Stimulated activated CD4-positive, alpha-beta T cell treated with anti-CD3 and anti-CD28 coated beads, Interleukin-2, amount 100 ng/mL, for 4 hours (primary cell): ENCODE data around the gene INPP4B.

Source experiments
- DNase-seq: peaks from one replicate; pipeline ENCODE4 v3.0.0-alpha.2; 2020; ENCODE audit warnings: low read depth

Gene INPP4B

DNA sequence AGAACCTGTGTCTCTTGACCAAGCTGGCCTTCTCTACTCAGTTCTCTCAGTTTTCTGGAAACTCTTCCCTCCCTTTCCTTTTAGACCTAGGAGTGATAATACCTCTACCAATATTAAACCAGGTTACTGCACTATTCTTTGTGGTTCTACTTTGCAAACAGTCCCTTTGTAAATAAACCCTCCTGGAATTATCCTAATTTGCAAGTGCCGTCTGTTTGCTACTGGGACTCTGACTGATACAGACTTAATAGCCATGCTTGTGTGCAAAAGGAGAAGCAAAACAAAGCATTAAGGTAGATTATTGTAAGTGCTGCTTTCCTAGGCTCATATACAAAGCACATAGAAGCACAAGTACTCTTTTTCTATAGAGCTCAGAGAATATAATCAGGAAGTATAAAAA is 507.0 kb downstream of the INPP4B start:
- no peak for DNase-seq

DNA sequence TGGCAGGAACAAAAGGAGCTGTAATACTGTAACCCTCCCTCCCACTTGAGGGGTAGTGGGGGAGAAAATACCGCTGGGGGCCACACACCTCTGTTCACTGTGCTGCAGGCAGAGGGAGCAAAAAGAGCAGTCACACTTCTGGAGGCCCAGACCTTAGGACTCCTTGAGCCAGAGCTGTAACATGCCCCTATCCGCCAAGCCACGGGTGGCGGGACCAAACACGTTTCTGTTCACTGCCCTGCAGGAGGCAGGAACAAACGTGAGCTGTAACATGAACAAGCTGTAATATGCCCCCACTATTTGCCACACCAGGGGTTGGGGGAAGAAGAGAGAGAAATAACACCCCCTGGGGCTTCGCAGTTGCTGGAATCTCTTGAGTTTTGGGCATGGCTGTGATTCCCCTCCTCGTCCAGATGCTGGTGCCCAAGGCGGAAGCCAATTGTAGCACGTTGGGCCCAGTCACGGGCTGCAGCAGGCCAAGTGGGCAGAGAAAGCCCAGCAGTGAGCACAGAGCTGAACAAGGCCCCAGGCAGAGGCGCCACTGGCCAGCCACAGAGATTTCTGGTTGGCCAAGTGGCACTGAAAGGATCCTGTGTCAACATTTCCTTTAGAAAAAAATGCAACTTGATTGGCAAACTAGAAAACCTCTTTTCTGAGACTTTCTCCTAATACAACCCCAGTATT is 509.7 kb downstream of the INPP4B start:
- DNase-seq: no peak

DNA sequence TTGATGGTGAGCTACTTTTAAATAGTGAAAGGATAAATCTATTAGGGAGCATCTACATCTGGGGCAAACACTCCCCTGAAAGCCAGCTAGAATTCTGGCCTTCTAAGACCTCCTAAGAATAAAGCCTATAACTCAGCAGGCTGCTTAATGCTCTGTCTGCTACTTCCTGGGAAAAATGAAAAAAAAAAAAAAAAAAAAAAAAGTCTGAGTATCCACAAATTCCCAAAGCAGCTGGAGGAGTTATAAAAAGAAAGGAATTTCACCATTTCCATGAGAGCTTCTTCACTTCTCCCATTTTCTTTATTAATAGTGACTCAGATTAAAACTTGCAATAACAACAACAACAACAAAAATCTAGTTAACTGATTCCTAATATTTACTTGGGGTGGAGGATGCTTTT is 511.2 kb downstream of the INPP4B start:
- DNase-seq: no peak

DNA sequence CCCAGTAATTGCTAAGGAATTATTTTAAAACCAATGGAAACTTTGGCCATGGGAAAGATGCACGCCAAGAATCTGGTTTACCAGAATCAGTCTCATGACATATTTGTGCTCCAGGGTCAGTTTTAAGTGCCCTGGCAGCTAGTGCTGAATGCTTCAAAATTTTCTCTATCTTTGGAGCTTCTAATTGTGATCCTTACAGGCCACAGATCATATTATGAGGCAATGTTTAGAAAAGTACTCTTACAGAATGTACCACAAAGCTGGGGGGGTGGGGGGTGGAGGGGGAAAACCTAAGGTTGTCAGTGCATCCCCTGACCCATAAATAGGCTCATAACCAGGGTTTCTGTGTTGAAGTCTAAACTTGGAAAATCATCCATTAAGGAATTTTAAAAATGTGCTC is 514.5 kb downstream of the INPP4B start:
- no peak for DNase-seq

DNA sequence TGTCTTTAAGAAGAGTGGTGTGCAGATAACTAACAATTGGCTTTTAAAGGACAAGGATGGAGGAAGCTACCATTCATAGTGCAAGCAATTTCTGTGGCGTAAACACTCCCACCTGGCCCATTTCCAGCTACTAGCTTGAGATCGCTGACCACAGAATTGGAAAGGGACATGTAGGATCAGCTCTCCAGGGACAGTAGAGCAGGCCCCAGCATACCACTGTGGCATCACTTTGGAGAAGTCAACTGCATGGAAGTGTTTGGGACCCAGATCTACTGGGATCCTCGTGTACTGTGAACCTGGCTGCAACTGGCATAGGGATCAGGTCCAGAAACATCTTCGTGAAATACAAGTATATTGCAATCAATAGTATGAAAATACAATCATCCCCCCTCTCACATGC is 515.0 kb downstream of the INPP4B start:
- DNase-seq: no peak

DNA sequence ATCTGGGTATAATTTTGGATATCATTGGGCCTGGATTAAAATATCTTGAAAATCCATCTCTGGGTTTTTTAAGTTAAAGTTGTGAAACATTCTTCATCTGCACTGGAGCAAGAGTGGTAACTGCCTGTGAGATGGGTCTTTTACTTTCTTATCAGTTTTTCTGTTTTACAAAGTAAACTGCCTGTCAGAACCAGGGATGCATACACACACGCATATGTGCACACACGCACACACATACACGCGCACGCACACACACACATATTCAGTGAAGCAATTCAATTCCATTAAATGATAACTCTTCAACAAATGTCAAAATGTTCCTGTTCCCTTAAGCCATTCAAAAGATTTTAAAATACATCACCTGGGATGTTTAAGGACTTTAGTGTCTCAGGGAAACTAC is 515.8 kb downstream of the INPP4B start:
- no peak for DNase-seq

DNA sequence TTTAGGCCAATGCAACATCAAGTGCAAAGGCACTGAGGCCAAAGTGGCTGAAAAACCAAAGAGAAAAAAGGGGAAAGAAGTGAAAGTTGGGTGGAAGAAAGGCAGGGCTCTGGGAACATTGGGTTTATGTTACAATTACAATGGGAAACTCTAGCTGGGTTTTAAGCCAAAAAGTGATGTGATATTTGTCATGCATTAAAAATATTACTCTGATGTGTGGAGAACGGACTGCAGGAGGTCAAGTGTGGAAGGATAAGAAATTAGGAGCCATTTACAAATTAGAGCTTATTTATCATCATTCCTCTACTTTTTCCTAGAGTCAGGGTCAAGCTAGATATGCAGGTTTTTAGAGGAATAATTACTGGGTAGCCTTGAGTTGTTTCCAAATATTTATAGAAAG is 516.8 kb downstream of the INPP4B start:
- DNase-seq: no peak

DNA sequence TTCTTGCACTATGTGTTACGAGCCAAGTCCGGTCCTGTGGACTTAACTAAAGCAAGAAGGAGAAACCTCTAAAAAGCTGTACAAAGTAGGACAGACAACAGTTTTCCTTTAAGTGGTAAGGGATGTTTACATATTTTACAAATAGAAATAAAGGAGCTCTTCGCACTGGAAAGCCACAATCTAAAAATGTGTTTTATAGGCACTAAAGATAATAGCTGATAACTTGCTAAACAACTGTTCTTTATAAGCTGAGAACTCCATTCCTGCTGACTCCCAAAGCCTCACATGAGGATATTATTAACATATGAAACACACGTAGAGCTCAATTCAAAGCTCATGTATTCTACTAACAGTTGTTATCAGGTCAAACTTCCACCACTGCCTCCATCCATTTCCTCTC is 519.9 kb downstream of the INPP4B start:
- DNase-seq: no peak

DNA sequence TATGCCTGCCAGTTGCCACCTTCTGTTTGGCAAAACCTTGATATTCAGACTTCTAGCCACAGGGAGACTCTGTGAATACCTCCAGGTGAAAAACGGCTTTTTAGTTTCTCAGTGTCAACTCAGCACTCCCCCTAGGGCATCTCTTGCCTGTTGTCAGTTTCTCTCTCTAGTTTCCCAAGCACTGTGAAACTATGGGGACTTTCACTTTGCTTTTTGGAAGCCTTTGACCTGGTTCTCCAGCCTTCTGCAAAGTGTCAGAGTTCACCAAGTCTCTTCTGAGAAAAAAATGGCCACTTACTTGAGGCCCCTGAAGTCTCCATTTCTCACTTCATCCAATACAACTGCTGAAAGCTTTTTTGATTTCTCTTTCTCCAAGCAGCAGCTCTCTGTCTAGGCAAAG is 521.5 kb downstream of the INPP4B start:
- no peak for DNase-seq

DNA sequence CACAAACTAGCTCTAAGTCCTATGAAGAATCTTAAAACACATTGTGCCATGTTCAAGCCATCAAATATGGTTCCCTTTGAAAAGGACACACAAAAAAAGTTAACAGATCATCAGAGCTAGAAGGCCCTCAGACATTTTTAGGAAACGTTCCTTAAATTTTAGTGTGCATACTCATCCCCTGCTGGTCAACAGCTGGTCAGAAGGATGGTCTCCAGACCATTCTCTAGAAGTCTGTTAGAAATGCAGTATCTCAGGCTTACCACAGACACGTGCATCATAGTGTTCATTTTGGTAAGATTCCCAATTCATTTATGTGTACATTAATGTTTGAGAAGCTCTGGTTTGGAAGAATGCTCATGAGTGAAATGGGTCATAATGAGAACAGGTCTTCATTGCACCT is 523.1 kb downstream of the INPP4B start:
- no peak for DNase-seq

DNA sequence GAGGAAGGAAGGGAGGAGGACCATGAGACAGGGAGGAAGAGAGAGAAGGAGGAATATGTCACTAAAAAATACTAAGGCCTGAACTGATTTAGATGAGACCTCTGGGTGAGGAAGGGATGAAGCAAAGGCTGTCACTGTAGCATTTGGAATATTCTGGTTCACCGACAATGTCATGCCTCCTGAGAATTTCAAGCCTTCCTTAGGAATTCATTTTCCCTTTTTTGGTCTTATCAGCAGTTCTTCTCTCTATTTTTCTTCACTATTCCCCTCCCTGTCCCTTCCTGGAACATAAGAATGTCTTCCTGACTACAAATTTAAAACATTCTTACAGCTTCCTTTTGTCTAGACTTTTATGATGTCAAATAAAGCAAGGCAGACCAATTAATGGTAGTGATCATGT is 527.8 kb downstream of the INPP4B start:
- no peak for DNase-seq

DNA sequence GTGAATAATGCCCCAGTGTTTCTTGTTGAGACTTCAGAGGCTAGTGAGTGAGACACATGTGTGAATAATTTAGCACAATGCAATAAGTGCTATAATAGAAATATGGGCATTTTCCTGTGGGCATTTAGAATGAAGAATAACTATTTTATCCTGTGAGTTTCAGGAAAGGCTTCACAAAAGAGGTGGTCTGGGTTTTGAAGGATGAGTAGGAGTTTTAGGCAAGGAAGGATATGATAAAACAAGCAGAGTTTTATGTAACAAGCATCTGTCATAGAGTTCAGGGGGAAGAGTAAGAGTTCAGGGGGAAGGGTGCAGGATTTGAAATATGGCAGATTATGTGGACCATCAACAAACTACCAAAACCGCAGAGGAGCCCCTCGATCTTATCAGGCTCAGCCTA is 529.2 kb downstream of the INPP4B start:
- DNase-seq: no peak

DNA sequence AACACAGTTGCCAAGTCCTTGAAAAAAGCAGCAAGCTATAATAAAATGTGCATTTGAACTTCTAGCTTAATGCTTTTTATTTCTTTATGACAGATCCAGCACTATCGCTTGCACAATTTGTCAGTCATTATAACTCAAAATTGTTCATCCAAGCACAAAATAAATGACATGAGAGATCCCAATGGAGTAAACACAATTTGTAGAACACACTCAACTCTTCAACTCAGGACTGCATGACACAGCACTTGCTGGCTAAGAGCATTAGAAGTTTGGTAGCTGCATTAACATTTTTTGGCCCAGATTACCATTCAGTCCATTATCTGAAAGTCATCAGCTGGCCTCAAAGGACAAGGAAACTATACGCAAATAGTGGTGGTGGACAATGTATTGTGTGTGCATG is 530.1 kb downstream of the INPP4B start:
- DNase-seq: no peak

DNA sequence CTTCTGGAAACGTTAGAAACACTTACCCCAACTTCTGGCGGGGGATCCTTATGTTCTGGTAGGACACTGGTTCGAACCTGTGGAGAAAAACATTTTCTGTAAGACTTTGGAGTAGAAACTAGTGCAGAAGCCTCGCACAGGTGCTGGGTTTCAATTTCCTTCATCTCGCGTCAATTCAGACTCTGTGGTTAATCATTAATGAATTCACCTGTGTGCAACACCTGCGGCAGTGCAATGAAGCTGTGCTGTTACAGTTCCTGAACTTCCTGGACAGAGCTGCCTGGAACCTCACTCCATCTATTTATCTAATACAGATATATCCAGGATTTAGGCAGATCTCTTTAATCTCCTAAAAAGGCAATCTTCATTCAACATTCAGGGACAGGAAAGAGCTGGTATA is 531.4 kb downstream of the INPP4B start:
- no peak for DNase-seq

DNA sequence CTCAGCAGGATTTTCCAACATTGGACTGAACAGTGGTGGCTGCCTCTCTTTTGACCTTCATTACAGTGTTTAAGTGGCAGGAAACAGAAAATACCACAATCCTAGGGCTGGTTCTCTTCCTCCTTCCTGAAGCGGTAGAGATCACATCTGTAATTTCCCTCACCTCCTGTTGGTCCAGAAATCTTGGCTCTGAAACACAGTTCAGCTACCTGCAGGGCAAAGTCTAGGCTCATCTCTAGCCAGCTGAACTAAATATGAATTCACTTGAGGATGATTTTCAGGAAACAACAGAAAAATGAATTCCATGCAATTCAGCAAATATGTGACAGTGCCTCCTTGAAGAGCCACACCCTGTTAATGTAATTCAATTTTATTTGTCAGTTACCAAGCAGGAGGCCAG is 531.9 kb downstream of the INPP4B start:
- no peak for DNase-seq

DNA sequence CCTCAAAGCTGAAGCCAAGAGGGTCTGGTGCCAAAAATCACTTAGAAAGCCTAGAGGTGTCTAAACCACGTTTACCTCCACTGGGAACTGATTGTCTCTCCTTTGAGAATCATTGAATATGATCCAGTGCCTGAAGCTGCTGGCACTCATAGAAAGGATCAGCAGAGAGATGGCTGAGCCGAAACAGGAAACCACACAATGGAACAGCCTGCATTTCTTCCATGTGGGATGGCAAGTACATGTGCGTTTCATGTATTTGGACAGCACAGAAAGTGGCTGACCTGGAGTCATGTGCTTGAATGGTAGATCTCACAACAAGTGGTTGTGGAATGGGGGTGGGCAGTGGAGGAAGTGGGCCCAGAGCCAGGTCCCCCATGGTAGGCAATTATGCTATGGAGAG is 533.7 kb downstream of the INPP4B start:
- no peak for DNase-seq

DNA sequence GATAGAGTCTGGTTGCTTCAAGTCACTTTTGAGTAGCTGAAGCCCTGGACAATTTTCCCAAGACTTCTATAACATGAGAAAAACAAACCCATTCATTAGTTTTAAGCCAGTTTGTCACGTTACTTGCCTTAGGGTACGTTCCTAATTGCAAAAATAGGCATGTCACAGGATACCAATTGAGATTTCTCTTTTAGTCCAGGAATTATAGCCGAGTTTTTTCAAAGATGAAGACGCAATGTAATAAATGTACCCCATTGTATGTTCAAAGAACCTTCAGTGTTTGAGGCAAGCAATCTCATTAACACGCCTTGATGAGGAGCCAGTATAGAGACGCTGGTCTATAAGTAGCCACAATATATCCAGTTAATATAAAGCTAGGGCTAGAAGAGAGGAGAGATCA is 534.2 kb downstream of the INPP4B start:
- no peak for DNase-seq

DNA sequence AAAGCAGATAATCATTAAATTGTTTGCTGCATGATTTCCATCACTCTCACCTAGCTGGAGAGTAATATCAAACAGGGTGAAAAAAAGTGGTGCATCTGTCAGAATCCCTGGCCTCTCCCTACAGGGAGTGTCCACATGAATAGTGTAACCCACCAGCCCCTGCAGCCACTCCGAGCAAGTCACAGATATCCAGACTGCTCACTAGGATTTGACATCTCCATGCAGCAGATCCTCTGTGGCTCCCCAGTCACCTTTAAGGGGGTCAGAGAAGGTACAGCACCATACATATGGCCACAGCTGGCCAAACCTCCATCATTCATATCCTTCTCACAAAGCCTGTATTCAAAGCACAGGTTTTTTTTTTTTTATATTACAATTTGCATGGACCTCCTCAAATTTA is 536.3 kb downstream of the INPP4B start:
- no peak for DNase-seq

DNA sequence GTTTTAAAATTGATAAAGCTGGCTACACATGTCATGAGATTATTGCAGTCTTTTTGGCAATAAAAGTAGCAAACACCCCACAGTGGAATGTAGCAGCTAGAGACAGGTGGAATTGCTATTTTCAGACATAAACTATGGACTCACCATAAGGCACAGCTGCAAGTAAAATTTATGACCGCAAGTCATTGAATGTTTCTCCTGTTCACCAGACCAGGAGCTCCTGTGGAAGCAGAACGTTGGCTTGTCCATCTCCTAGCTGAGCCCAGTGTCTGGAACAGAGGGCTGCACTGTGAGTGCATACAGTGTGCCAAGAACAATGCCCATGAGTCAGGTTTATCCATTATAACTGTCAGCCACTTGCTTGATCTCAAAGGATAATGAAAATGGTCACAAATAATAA is 538.2 kb downstream of the INPP4B start:
- no peak for DNase-seq

DNA sequence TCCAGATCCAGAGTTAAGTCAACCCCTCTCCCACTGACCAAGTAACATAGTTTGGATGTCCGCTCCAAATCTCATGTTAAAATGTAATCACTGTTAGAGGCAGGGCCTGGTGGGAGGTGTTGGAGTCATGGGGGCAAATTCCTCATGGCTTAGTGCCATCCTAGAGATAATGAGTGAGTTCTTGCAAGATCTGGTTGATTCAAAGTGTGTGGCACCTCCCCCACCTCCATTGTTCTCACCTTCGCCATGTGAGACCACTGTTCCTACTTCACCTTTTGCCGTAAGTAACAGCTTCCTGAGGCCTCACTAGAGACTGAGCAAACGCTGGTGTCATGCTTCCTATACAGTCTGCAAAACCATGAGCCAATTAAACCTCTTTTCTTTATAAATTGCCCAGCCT is 548.8 kb downstream of the INPP4B start:
- no peak for DNase-seq

DNA sequence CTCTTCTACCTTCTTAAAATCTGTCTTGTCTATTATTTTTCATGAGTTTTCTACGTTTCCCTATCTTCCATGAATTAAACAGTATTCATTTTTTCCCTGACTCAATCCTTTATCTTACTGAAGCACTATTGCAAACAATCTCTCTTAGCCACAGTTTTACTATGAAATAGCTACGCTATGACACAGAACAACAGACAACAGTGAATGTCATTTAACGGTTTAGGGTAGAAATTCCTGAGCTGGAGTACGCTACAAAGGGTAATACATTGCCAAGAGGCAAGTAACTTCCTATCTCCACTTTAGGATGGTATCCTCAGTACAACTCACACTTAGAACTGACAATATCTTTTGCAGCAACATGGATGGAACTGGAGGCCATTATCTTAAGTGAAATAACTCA is 552.6 kb downstream of the INPP4B start:
- no peak for DNase-seq

DNA sequence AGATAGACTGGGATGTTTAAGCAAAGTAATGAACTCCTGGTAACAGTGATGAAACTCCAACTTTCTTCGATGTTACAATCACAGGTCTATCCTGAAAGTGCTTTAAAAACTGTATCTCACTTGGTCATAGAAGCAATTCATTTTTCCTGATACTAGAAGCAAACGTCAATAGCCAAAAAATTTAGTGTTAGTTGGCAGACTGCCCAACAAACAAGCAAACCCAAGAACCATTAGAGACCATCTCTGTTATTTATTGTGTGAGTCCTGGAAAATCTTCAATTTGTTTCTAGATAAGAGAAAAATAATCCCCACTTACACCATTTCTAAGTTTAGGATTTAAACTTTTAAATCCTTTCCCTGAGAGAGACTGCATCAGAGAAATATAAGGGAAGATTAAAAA is 553.9 kb downstream of the INPP4B start:
- no peak for DNase-seq

DNA sequence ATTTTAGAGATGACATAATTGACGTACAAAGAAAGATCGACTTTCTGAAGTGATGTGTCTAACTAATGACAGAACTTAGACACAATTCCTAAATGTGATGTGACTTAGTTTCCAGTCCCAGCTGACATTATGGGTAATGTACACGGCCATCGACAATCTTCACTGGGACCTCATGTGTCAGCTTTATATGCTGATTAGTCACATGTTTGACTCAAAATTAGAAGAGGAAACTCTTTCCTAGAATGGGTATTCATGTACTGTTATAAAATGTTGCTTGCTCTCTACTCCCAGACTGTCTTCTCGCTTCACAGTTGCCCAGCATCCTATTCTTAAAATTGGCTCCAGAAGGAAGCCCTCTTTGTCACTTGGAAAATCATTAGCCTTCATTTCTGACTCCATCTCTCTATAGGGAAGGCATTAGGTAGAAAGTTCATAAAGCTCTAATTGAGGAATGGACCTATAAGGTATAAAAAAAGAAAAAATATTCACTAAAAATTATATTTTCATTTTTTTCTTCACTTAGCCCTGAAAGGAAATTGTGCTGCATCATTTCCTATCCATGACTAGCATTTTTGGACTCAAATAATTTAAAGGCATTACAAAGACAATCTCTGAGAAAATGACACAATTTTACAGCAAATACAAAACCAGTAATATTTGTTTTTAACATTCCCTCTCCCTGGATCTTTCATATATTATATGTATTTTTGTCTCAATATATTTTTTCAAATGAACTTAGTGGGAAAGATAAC is 554.6 kb downstream of the INPP4B start:
- DNase-seq: no peak

DNA sequence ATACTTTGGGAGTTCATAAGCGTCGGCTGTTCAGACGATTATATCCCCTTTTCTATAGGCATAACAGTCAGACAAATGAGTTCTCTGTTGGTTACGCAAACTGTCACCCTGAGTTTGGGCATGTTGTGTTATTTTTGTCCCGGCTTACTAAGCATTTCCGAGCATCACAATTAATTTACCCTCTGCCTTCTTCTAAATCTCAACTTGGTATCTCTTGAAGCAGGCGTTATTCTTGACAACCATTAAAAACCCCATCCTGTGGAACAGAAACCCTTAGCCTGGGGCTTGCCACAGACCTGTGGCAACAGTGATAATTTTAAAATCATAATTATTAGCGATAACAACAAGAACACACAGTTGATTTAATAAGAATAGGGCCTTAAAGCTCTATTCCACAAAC is 558.7 kb downstream of the INPP4B start:
- no peak for DNase-seq
